HG02852 (cell line): ENCODE results near the gene OR8B2.
"Not testable (repeated sequence)": the region's sequence is repeated elsewhere in the genome, so short reads cannot be mapped to it uniquely, and the experiment has no call there.

ENCODE experiments used
- ATAC-seq: cut with Tn5 transposase; IDR thresholded peaks from one replicate; pipeline ENCODE4 v1.9.1; 2021; ENCODE audit warnings: mild to moderate bottlenecking, moderate library complexity; ENCODE audit not compliant: unreplicated experiment

OR8B2 gene

GRCh38 chr11:124384399-124384798 lies at the start of gene OR8B2:
Gene OR8B2 (minus strand): TSS chr11:124384499. CDS start chr11:124383343, 1,156 bp downstream.
- no peak for ATAC-seq

- ATAC-seq = no peak
Measured at GRCh38 chr11:124429599-124429998, 45.3 kb upstream of the OR8B2 start.

GRCh38 chr11:124424384-124424921 lies 40.2 kb upstream of the OR8B2 start, which contains the start of gene OR8B4:
Gene OR8B4 (minus strand): TSS chr11:124424871. CDS start chr11:124424871, 0 bp downstream.
- no peak for ATAC-seq

- no peak for ATAC-seq
Measured at GRCh38 chr11:124421043-124421442, 36.7 kb upstream of the OR8B2 start.

- ATAC-seq = no peak
Measured at GRCh38 chr11:124415356-124415923, 31.1 kb upstream of the OR8B2 start.

- ATAC-seq = no peak
Measured at GRCh38 chr11:124409906-124410305, 25.6 kb upstream of the OR8B2 start.

- ATAC-seq = no peak
Measured at GRCh38 chr11:124405581-124405980, 21.3 kb upstream of the OR8B2 start.

GRCh38 chr11:124403186-124403585 lies 18.9 kb upstream of the OR8B2 start:
- ATAC-seq = not testable (repeated sequence)

- peak; percentile 92 for ATAC-seq
Measured at GRCh38 chr11:124402326-124402922, 18.1 kb upstream of the OR8B2 start.

GRCh38 chr11:124398924-124399323 lies 14.6 kb upstream of the OR8B2 start, which contains the start of gene OR8B3:
Gene OR8B3 (minus strand): TSS chr11:124399024. CDS start chr11:124397351, 1,673 bp downstream.
- no peak for ATAC-seq

- ATAC-seq = not testable (repeated sequence)
Measured at GRCh38 chr11:124396847-124397246, 12.5 kb upstream of the OR8B2 start.

- no peak for ATAC-seq
Measured at GRCh38 chr11:124394408-124394807, 10.1 kb upstream of the OR8B2 start.

- not testable (repeated sequence) for ATAC-seq
Measured at GRCh38 chr11:124382857-124383256, 1.4 kb downstream of the OR8B2 start.

- ATAC-seq = no peak
Measured at GRCh38 chr11:124380585-124380984, 3.7 kb downstream of the OR8B2 start.

GRCh38 chr11:124376280-124376679 lies 8.0 kb downstream of the OR8B2 start:
- ATAC-seq = no peak

- ATAC-seq = no peak
Measured at GRCh38 chr11:124359566-124359965, 24.7 kb downstream of the OR8B2 start.

GRCh38 chr11:124346311-124346955 lies 37.9 kb downstream of the OR8B2 start:
- ATAC-seq = no peak

- no peak for ATAC-seq
Measured at GRCh38 chr11:124344346-124344745, 40.0 kb downstream of the OR8B2 start.

- ATAC-seq = no peak
Measured at GRCh38 chr11:124340142-124340447, 44.2 kb downstream of the OR8B2 start.

GRCh38 chr11:124339396-124340141 lies 44.7 kb downstream of the OR8B2 start:
- no peak for ATAC-seq
